Right lobe of liver (tissue), 6 donors: ENCODE measurements around the gene RIPK3. TPM values are rescaled to one million over a fixed set of nuclear protein-coding genes. Genes with fewer than 3 reads are reported as not detected.

Source experiments
- ATAC-seq, 4 donors: fragments of 200-7000 bp; cut with Tn5 transposase; one replicate each; pipeline ENCODE4 v1.9.1; 2020; ENCODE audit warnings: mild to moderate bottlenecking in 4 of 4, moderate library complexity in 4 of 4
- DNase-seq, 3 donors: peaks; one replicate each; pipeline ENCODE4 v3.0.0-alpha.2; 2020
- H3K27ac ChIP-seq, 3 donors: fragments of 200-600 bp; one replicate each; pipeline ENCODE4 v1.8.0; 2022
- H3K27me3 ChIP-seq, 2 donors: fragments of 200-600 bp; one replicate each; pipeline ENCODE4 v1.8.0; 2022
- H3K36me3 ChIP-seq, 4 donors: fragments of 200-600 bp; sonication (generic) in 1 of 4; one replicate each; pipeline versions ENCODE4 v1.5.1 to v1.8.0; 2017 to 2022; ENCODE audit warnings: control low read depth in 1 of 4
- H3K4me1 ChIP-seq, 4 donors: fragments of 200-600 bp; sonication (generic) in 1 of 4; one replicate each; pipeline versions ENCODE4 v1.5.1 to v1.8.0; 2017 to 2022; ENCODE audit warnings: control low read depth in 1 of 4
- H3K4me3 ChIP-seq, 3 donors: fragments of 200-600 bp; one replicate each; pipeline ENCODE4 v1.8.0; 2022
- H3K9me3 ChIP-seq, 4 donors: fragments of 200-600 bp; sonication (generic) in 1 of 4; one replicate each; pipeline versions ENCODE4 v1.5.1 to v1.8.0; 2017 to 2022; ENCODE audit warnings: control low read depth in 1 of 4
- POLR2A ChIP-seq: fragments of 450-650 bp; IDR thresholded peaks from one replicate; pipeline ENCODE4 v1.6.1; 2017; ENCODE audit warnings: antibody characterized with exemption, mild to moderate bottlenecking
- WGBS: methylation state at CpG from one replicate; pipeline ENCODE4 v1.1.6; 2018; ENCODE audit warnings: low coverage, low lambda C conversion rate; ENCODE audit not compliant: insufficient coverage; ENCODE audit errors: missing lambda C conversion rate; 5-methylcytosine and 5-hydroxymethylcytosine counted together
- intact Hi-C, 2 donors: fragments of 100-400 bp; cut with DNase I; formaldehyde crosslinking; loops; one replicate each; pipeline versions ENCODE4 v1.11.2 to v1.14.1; 2022
- total RNA-seq, 6 experiments: library from RNA; depleted of rRNA in 2 of 6; stranded (reverse); fragments of >200 nt in 2 of 6; fragmentation: NEBNext Ultra II Directional in 3 of 6; extraction: Animal tissue kit (Norgen Biotek cat#: 25700) in 3 of 6; gene quantifications; one replicate each; pipeline versions ENCODE4 v1.1.0 to v1.2.4, GENCODE V29; 2016 to 2023
- TF ChIP-seq, protein P1 (sequence below), 4 donors: fragments of 200-600 bp in 3 of 4; fragments of 450-650 bp in 1 of 4; IDR thresholded peaks; one replicate each; pipeline versions ENCODE4 v1.5.1 to v1.8.0; 2016 to 2022; ENCODE audit warnings: antibody characterized with exemption in 4 of 4, mild to moderate bottlenecking in 2 of 4
- donor health status: DM: no; HTN: yes; CAD: no.
- donor health status: DM: no; HTN: no; CAD: no.
- donor health status: DM: no; HTN: no; CAD: no.
- donor health status: DM: no; HTN: yes; CAD: no.
- donor health status: DM: no; HTN: yes; CAD: no.

Gene RIPK3
- total RNA-seq, 6 experiments from 2014 or later: 0.70 to 1.6 (median 0.90) TPM

DNA sequence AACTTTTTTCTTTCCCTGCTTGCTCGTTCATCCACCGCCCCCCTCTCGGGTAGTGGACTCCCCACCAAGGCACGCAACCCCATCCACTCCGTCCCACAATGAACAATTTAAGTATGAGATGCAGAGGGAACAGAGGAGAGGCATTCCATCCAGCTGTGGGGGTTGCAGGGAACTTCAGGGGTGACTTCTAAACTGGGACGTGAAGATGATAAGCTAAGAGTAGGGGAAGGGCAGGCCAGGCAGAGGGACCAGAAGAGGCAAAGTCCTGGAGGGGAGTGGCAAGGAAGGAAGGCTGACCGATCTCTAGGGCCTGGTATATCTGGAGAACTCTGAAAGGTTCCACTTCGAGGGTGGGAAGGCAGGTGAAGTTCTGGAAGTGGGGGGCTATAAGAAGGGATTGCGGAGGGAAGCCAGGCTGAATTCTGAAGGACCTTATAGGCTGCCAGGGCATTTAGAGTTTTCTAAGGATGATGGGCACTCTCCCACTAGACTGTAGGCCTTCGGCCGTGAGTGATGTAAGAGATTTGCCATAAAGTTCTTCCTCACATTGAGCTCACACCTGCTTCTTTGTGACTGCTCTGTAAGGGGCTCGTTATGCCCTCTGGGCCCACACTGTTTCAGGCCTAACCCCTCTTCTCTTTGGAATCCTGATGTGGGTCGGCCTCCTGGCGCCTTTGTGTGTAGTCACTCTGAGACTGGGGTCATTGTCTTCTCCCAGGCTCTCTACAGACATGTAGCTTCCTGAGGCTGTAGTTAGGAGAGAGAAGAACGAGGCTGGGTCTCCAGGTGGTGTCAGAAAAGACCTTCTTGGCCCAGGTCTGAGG lies 40.3 kb upstream of the RIPK3 start:
- intact Hi-C loops: no loop called here
- Histone ChIP-seq H3K27ac (no peak overlapping the region), H3K4me1 (no peaks in the 10 kb centered on the region), H3K27me3 (no peaks in the 10 kb centered on the region), H3K36me3 (no peaks in the 10 kb centered on the region), H3K4me3 (no peak overlapping the region), H3K9me3 (no peaks in the 10 kb centered on the region)
- TF ChIP-seq, protein P1, sequence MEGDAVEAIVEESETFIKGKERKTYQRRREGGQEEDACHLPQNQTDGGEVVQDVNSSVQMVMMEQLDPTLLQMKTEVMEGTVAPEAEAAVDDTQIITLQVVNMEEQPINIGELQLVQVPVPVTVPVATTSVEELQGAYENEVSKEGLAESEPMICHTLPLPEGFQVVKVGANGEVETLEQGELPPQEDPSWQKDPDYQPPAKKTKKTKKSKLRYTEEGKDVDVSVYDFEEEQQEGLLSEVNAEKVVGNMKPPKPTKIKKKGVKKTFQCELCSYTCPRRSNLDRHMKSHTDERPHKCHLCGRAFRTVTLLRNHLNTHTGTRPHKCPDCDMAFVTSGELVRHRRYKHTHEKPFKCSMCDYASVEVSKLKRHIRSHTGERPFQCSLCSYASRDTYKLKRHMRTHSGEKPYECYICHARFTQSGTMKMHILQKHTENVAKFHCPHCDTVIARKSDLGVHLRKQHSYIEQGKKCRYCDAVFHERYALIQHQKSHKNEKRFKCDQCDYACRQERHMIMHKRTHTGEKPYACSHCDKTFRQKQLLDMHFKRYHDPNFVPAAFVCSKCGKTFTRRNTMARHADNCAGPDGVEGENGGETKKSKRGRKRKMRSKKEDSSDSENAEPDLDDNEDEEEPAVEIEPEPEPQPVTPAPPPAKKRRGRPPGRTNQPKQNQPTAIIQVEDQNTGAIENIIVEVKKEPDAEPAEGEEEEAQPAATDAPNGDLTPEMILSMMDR (IDR thresholded peaks at IDR 0.05): no peak
- no peak for TF ChIP-seq POLR2A
- DNase-seq (no peak), ATAC-seq (no peak)
- 77% methylated on average over 12 of the region's 15 CpGs for WGBS

DNA sequence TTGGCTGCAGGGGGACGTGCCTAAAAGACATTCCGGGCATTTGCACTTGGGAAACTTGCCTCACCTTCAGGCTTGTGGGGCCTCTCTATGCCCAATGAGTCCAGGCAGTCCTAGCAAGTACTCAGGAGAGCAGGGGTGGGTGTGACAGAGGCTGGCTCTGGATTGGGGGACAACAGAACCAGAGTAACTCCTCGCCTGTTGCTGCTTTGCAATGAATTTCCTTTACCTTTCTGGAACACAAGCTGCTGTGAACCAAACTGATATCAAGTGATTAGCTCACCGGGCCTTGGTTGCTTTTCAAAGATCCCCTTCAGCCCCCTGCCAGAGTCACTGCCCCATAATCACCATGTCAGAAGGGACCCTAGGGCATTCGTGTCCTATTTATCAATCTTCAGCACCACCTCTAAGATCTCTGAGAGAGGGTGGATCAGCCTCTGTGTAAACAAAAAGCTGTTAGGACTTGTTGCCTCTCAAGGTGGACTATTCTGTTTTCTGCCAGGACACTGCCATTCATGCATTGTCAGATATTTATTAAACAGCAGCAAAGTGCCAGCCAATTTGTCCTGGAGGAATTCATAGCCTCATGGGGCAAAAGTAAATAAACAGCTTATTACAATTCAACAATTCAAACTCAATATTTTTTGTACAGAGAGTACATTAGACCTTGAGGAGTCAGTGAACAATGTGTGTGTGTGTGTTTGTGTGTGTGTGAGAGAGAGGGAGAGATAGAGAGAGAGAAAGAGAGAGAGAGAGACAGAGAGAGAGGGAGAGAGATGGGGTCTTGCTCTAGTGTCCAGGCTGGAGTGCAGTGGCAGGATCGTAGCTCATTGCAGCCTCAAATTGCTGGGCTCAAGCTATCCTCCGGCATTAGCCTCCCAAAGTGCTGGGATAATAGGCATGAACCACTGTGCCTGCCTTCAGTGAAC lies 39.5 kb upstream of the RIPK3 start:
- H3K27ac ChIP-seq: no peak overlapping the region
- intact Hi-C loops: no loop called here
- no peaks in the 10 kb centered on the region for H3K9me3 ChIP-seq
- WGBS: 82% methylated on average over 4 of the region's 7 CpGs
- H3K27me3 ChIP-seq: no peaks in the 10 kb centered on the region
- DNase-seq: no peak
- H3K36me3 ChIP-seq: no peaks in the 10 kb centered on the region
- no peak for ATAC-seq
- TF ChIP-seq, protein P1 (IDR thresholded peaks at IDR 0.05): no peak
- TF ChIP-seq POLR2A: no peak
- no peak overlapping the region for H3K4me3 ChIP-seq
- no peaks in the 10 kb centered on the region for H3K4me1 ChIP-seq

DNA sequence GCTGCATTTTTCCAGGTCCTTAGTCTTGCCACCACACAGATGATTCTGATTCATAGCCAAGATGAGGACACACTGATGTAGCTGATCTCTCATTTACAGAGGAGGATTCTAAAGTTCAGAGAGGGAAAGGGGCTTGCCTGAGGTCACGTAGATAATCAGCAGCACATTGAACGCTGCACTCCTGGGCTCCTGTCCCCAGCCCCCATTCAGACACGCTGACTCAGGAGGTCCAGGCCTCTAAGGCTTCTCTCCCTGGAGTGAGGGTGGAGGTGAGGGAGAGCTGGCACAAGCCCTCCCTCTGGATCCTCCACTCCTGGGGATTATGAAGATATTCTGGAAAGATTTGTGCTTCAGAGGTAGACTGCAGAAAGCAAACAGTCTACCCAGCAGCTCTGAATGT lies 38.5 kb upstream of the RIPK3 start:
- Histone ChIP-seq H3K4me3 (no peak overlapping the region), H3K9me3 (no peaks in the 10 kb centered on the region), H3K27me3 (no peaks in the 10 kb centered on the region), H3K27ac (no peak overlapping the region), H3K36me3 (no peaks in the 10 kb centered on the region), H3K4me1 (no peaks in the 10 kb centered on the region)
- no CpG with 5 or more reads among the region's 3 CpGs for WGBS
- TF ChIP-seq POLR2A: no peak
- intact Hi-C loops: no loop called here
- DNase-seq (no peak), ATAC-seq (no peak)

DNA sequence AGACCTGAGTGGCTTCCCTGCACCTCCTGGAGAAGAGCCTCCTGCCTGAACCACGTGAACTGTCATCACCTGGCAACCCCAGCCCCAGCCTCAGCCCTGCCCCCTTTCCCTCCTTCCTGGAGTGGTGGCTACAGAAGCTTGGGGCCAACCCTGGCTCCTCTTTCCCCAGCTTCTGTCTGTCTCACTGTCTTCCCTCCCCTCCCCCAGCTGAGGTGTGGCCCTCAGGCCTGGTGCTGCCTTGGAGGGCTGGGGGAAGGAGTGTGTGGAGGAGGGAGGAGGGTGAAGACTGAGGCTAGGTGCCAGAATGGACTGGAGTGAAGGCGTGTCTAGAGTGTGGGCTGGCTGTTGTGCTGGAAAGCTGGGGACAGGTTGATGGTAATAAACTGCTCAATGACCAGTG lies 37.9 kb upstream of the RIPK3 start:
- H3K36me3 ChIP-seq: no peaks in the 10 kb centered on the region
- ATAC-seq: no peak
- no peaks in the 10 kb centered on the region for H3K9me3 ChIP-seq
- no peaks in the 10 kb centered on the region for H3K4me1 ChIP-seq
- DNase-seq: no peak
- H3K27me3 ChIP-seq: no peaks in the 10 kb centered on the region
- intact Hi-C loops: no loop called here
- no CpG with 5 or more reads among the region's 2 CpGs for WGBS
- H3K27ac ChIP-seq: no peak overlapping the region
- no peak overlapping the region for H3K4me3 ChIP-seq
- no peak for TF ChIP-seq POLR2A
- TF ChIP-seq, protein P1 (IDR thresholded peaks at IDR 0.05): no peak

DNA sequence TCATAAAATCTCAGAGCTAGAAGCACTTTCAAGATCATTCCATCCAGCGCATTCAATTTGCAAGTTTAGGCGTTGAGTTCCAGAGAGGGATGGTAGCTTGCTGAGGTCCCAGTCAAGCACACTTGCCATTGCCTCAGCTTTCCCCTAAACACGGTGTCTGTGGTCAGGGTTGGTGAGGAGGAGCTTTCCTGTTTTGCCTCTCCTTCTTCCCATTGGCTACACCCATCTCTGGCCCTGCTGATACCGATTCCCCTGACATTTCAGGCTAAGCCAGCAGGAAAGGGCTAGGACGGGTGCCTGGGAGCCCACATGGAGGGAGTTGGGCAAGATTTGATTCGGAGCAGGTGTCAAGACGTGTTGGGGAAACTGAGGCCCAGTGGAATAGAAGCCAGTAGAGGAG lies 37.3 kb upstream of the RIPK3 start:
- TF ChIP-seq, protein P1 (IDR thresholded peaks at IDR 0.05): no peak
- TF ChIP-seq POLR2A: no peak
- no peaks in the 10 kb centered on the region for H3K36me3 ChIP-seq
- intact Hi-C loops: no loop called here

More for the DNA sequence above, 37.3 kb upstream of the RIPK3 start:
- DNase-seq: no peak
- H3K4me3 ChIP-seq: no peak overlapping the region
- H3K27me3 ChIP-seq: no peaks in the 10 kb centered on the region
- 69% methylated on average over 5 of the region's 7 CpGs for WGBS
- H3K27ac ChIP-seq: no peak overlapping the region
- ATAC-seq: no peak
- no peaks in the 10 kb centered on the region for H3K4me1 ChIP-seq
- H3K9me3 ChIP-seq: no peaks in the 10 kb centered on the region
